Measurements from ENCODE around the gene PPP1R14C.

Gene PPP1R14C

DNA sequence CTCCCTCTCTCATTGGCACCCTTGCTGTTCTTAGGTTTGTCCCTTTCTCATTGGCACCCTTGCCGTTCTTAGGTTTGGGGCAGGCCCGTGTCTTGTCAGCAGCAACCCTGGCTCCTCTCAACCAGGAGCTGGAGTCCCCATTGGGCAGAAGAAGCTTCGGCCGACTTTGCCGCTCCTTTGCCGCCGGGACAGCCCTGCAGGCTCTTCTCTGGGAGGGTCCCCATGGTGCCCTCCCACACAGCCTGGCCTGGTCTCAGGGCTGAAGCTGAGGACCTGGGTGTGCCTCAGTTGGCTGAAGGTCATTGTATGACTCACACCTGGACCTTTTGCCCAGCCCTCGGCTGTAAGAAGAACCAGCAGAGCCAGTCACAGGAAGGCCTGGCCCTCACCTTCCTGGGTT, 59.6 kb downstream of the PPP1R14C start:
- Histone ChIP-seq H3K4me3 (replicated peaks; ENCODE audit: low read depth, low read length) (no peak overlapping the region), H3K36me3 (ENCODE audit: control insufficient read depth, insufficient read depth, low read length) (no peaks in the 10 kb centered on the region), H3K27me3 (replicated peaks; ENCODE audit: control insufficient read depth, insufficient read depth, low read length) (peaks cover 2% of the 10 kb centered on the region; the same call in 1 of the 2 replicates)
- TF ChIP-seq, protein P1, sequence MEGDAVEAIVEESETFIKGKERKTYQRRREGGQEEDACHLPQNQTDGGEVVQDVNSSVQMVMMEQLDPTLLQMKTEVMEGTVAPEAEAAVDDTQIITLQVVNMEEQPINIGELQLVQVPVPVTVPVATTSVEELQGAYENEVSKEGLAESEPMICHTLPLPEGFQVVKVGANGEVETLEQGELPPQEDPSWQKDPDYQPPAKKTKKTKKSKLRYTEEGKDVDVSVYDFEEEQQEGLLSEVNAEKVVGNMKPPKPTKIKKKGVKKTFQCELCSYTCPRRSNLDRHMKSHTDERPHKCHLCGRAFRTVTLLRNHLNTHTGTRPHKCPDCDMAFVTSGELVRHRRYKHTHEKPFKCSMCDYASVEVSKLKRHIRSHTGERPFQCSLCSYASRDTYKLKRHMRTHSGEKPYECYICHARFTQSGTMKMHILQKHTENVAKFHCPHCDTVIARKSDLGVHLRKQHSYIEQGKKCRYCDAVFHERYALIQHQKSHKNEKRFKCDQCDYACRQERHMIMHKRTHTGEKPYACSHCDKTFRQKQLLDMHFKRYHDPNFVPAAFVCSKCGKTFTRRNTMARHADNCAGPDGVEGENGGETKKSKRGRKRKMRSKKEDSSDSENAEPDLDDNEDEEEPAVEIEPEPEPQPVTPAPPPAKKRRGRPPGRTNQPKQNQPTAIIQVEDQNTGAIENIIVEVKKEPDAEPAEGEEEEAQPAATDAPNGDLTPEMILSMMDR (IDR thresholded peaks at IDR 0.05; ENCODE audit: insufficient read depth, low read length, poor library complexity, severe bottlenecking), result no peak
- no peak for DNase-seq (ENCODE audit: extremely low read depth, insufficient read length)

DNA sequence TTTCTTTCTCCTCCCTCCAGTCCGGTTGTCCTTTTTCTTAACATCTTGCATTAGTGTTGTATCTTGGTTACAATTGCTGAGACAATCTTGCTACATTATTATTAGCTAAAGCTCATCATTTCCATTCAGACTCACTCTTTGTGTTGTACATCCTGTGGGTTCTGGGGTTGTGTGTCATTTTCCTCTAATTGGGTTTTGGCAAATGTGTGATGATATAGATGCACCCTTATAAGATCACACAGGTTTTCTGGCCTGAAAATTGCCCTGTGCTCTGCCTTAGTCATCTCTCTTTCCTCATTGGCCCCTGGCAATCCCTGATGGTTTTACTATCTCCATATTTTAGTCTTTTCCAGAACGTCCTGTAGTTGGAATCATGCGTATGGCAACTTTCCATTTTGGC, 60.1 kb downstream of the PPP1R14C start:
- H3K27me3 ChIP-seq (replicated peaks; ENCODE audit: control insufficient read depth, insufficient read depth, low read length), result peaks cover 2% of the 10 kb centered on the region; the same call in 1 of the 2 replicates
- H3K4me3 ChIP-seq (replicated peaks; ENCODE audit: low read depth, low read length), result no peak overlapping the region
- H3K36me3 ChIP-seq (ENCODE audit: control insufficient read depth, insufficient read depth, low read length), result no peaks in the 10 kb centered on the region
- no peak for DNase-seq (ENCODE audit: extremely low read depth, insufficient read length)
- TF ChIP-seq, protein P1 (IDR thresholded peaks at IDR 0.05; ENCODE audit: insufficient read depth, low read length, poor library complexity, severe bottlenecking), result no peak

DNA sequence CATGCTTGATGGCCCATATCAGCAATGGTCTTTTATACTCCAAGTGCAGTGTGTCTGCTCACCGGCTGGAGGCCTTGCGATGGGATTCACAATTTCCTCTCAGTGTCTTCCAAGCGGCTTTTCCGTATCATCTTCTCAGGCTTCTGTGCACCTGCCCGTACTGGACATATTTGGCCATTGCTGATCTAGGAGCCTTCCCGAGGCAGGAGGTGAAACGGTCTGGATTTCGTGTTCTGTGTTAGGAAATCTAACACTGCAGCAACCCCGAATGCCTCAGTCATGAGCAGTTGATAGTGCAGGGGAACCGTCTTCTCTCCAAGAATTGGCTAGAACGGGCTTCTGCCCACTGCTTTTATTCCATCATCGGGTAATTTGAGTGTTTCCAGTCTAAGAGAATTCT, 60.5 kb downstream of the PPP1R14C start:
- TF ChIP-seq, protein P1 (IDR thresholded peaks at IDR 0.05; ENCODE audit: insufficient read depth, low read length, poor library complexity, severe bottlenecking), result no peak
- H3K36me3 ChIP-seq (ENCODE audit: control insufficient read depth, insufficient read depth, low read length), result no peaks in the 10 kb centered on the region
- no peak overlapping the region for H3K4me3 ChIP-seq (replicated peaks; ENCODE audit: low read depth, low read length)
- DNase-seq (ENCODE audit: extremely low read depth, insufficient read length), result no peak
- peaks cover 2% of the 10 kb centered on the region; the same call in 1 of the 2 replicates for H3K27me3 ChIP-seq (replicated peaks; ENCODE audit: control insufficient read depth, insufficient read depth, low read length)

DNA sequence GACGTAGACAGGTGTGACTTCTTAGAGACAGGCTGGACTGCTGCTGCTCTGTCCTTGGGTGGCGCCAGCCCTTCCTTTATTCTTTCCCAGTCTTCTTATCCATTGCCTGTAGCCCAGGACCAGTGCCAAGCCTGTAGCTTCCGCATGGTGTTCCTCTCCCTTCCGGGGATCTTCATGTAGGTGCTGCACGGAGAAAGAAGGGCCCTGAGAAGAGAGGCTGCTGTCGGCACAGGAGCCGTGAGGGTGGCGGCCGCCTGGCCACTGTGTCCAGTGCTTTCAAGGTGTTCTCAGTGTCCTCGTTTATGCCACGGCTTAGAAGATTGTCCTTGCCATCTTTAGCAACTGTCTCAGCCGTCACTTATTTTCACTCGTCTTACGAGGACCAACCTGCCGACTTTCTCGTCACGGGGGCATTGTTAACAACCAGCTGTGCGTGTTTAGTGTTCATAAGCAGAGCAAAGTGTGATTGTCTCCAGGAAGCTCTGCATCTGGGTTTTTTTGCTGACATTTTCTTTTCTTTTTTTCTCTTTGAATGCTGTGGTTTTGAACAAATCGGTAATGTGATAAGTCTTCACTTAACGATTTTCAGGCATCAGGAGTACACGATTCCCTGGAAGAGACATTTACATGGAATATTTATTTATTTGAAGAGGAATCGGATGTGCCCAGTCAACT, 61.2 kb downstream of the PPP1R14C start:
- DNase-seq (ENCODE audit: extremely low read depth, insufficient read length), result no peak
- TF ChIP-seq, protein P1 (IDR thresholded peaks at IDR 0.05; ENCODE audit: insufficient read depth, low read length, poor library complexity, severe bottlenecking), result no peak
- Histone ChIP-seq H3K4me3 (replicated peaks; ENCODE audit: low read depth, low read length) (no peak overlapping the region), H3K27me3 (replicated peaks; ENCODE audit: control insufficient read depth, insufficient read depth, low read length) (peaks cover 2% of the 10 kb centered on the region; the same call in 1 of the 2 replicates), H3K36me3 (ENCODE audit: control insufficient read depth, insufficient read depth, low read length) (no peaks in the 10 kb centered on the region)

DNA sequence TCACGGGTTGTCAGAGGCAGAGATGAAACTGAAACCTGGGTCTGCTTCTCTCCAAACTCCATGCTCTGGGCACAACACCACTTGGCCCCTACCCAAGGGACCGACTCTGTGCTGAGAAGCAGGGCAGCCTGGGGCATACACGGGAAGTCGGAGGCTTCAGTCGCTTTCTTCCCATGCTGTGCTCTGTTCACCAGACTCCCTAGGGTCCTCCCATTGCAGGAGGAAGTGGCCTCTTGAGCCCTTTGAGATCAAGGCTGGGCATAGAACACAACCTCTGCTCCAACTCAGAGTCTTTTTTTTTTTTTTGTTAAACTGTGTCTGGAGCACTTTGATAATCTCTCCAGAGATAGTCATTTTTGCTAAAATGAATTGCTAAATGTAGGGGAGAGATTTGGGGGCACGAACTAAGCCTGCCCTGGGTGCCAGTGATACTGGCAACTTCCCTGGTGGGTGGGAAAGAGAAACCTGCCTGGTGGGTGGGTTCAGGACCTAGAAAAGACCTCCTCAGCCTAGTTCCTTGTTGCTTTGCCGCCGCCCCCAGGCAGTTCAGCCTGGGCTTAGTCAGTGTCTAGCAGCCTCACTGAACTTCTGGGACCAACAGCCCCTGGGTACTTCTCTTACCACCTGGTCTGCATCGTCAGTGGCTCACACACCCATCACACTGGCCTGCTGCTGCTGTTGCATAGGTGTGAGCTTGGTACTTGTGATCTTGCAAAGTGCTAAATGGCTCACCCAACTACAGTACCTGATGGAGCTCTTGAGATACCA, 62.0 kb downstream of the PPP1R14C start:
- TF ChIP-seq, protein P1 (IDR thresholded peaks at IDR 0.05; ENCODE audit: insufficient read depth, low read length, poor library complexity, severe bottlenecking), result no peak
- no peak for DNase-seq (ENCODE audit: extremely low read depth, insufficient read length)
- peaks cover 2% of the 10 kb centered on the region; the same call in 1 of the 2 replicates for H3K27me3 ChIP-seq (replicated peaks; ENCODE audit: control insufficient read depth, insufficient read depth, low read length)
- no peak overlapping the region for H3K4me3 ChIP-seq (replicated peaks; ENCODE audit: low read depth, low read length)
- H3K36me3 ChIP-seq (ENCODE audit: control insufficient read depth, insufficient read depth, low read length), result no peaks in the 10 kb centered on the region
